Ovary (tissue), 9 donors: ENCODE results near the gene METRNL. TPM values are rescaled to one million over a fixed set of nuclear protein-coding genes. Genes with fewer than 3 reads are reported as not detected.

Source experiments
- DNase-seq, 5 donors: peaks; one replicate each; pipeline ENCODE4 v3.0.0-alpha.2; 2019 to 2020
- H3K27ac ChIP-seq, 2 donors: fragments of 200-600 bp; one replicate each; pipeline versions ENCODE4 v1.5.1 to v1.8.0; 2019 to 2022
- H3K27me3 ChIP-seq: fragments of 200-600 bp; one replicate; pipeline ENCODE4 v1.8.0; 2022
- H3K36me3 ChIP-seq: fragments of 200-600 bp; sonication (generic); one replicate; pipeline ENCODE4 v1.5.1; 2019
- H3K4me1 ChIP-seq: one replicate; pipeline ENCODE4 v1.8.1; 2013; ENCODE audit warnings: mild to moderate bottlenecking, moderate library complexity; ENCODE audit not compliant: insufficient read depth
- H3K4me3 ChIP-seq: fragments of 200-600 bp; sonication (generic); one replicate; pipeline ENCODE4 v1.5.1; 2017
- H3K9me3 ChIP-seq, 2 donors: fragments of 200-600 bp in 1 of 2; sonication (generic) in 1 of 2; one replicate each; pipeline versions ENCODE4 v1.5.1 to v1.8.1; 2013 to 2019; ENCODE audit warnings: mild to moderate bottlenecking in 1 of 2, moderate library complexity in 1 of 2
- EP300 ChIP-seq: sonication (generic); formaldehyde crosslinking; IDR thresholded peaks from one replicate; pipeline ENCODE4 v1.6.1; 2017; ENCODE audit warnings: antibody characterized with exemption
- POLR2A ChIP-seq: fragments of 450-650 bp; IDR thresholded peaks from one replicate; pipeline ENCODE4 v1.6.1; 2017; ENCODE audit warnings: antibody characterized with exemption, mild to moderate bottlenecking, moderate library complexity
- WGBS, 3 donors: extraction: QIAGEN DNeasy Blood & Tissue Kit in 1 of 3; methylation state at CpG; one replicate each; pipeline versions ENCODE4 v1.1.5 to v1.1.7; 2013 to 2017; 5-methylcytosine and 5-hydroxymethylcytosine counted together
- intact Hi-C, 4 donors: fragments of 100-400 bp; cut with DNase I; formaldehyde crosslinking; loops; one replicate each; pipeline versions ENCODE4 v1.11.0 to v1.15.1; 2022 to 2023
- polyA plus RNA-seq, 2 donors: library from polyadenylated mRNA; stranded (reverse); fragments of 200-250 nt in 1 of 2; fragments of 350-450 nt in 1 of 2; fragmentation: Illumina TruSeq in 1 of 2; extraction: RNeasy Lipid Tissue Mini Kit (QIAGEN cat#74804) in 1 of 2; gene quantifications; one replicate each; pipeline ENCODE4 v1.2.3, GENCODE V29; 2013 to 2014
- total RNA-seq, 7 donors: library from RNA; depleted of rRNA in 2 of 7; stranded (reverse); fragments of >200 nt in 2 of 7; fragmentation: NEBNext Ultra II Directional in 3 of 7; extraction: Animal tissue kit (Norgen Biotek cat#: 25700) in 3 of 7; gene quantifications; one replicate each; pipeline versions ENCODE4 v1.1.0 to v1.2.4, GENCODE V29; 2016 to 2023
- TF ChIP-seq, protein P1 (sequence below), 3 donors: fragments of 450-650 bp in 2 of 3; fragments of 200-600 bp in 1 of 3; IDR thresholded peaks; one replicate each; pipeline versions ENCODE4 v1.5.1 to v1.8.0; 2016 to 2022; ENCODE audit warnings: antibody characterized with exemption in 3 of 3, mild to moderate bottlenecking in 1 of 3
- donor health status: DM: no; HTN: no; CAD: no; lungs with moderate emphysema.
- donor health status: DM: no; HTN: no; CAD: no.
- donor health status: Bipolar disorder and iron deficiency.
- donor health status: DM: yes; HTN: yes; CAD: no.
- donor health status: DM: no; HTN: no; CAD: no.
- donor health status: DM: yes; HTN: yes; CAD: no.

METRNL gene
- total and polyA plus RNA-seq, 9 donors: 4.3 to 84.3 (median 29.4) TPM

DNA sequence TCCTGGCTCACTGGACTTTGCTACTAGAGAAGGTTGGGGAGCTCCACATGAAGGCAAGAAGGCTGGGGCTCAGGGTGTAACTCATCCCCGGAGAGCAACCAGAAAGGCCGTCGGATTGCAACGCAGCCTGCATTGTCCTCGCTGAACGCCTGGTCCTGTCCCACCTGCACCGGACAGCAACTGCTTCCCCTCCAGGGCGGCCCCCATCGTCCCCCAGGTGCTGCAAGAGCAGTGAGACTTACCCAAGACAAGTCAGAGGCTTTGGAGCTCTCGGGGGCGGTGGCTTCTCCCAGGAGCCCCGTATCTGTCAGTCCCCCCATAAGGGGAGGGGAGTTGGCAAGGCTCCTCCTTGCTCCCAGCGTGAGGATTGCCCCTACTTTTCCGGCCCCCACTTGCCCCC, 18.4 kb downstream of the METRNL start:
- no peak overlapping the region for H3K27ac ChIP-seq
- 43 to 62% (median 51%) methylated on average over 14 of the region's 14 CpGs for WGBS, 3 donors
- H3K36me3 ChIP-seq: no peaks in the 10 kb centered on the region
- H3K4me3 ChIP-seq: no peak overlapping the region
- H3K4me1 ChIP-seq: peaks cover 21% of the 10 kb centered on the region
- DNase-seq: no peak
- TF ChIP-seq POLR2A (no peak), EP300 (no peak)
- TF ChIP-seq, protein P1, sequence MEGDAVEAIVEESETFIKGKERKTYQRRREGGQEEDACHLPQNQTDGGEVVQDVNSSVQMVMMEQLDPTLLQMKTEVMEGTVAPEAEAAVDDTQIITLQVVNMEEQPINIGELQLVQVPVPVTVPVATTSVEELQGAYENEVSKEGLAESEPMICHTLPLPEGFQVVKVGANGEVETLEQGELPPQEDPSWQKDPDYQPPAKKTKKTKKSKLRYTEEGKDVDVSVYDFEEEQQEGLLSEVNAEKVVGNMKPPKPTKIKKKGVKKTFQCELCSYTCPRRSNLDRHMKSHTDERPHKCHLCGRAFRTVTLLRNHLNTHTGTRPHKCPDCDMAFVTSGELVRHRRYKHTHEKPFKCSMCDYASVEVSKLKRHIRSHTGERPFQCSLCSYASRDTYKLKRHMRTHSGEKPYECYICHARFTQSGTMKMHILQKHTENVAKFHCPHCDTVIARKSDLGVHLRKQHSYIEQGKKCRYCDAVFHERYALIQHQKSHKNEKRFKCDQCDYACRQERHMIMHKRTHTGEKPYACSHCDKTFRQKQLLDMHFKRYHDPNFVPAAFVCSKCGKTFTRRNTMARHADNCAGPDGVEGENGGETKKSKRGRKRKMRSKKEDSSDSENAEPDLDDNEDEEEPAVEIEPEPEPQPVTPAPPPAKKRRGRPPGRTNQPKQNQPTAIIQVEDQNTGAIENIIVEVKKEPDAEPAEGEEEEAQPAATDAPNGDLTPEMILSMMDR (IDR thresholded peaks at IDR 0.05): no peak
- H3K9me3 ChIP-seq: no peaks in the 10 kb centered on the region
- H3K27me3 ChIP-seq: no peaks in the 10 kb centered on the region
- intact Hi-C loops: no loop called here

DNA sequence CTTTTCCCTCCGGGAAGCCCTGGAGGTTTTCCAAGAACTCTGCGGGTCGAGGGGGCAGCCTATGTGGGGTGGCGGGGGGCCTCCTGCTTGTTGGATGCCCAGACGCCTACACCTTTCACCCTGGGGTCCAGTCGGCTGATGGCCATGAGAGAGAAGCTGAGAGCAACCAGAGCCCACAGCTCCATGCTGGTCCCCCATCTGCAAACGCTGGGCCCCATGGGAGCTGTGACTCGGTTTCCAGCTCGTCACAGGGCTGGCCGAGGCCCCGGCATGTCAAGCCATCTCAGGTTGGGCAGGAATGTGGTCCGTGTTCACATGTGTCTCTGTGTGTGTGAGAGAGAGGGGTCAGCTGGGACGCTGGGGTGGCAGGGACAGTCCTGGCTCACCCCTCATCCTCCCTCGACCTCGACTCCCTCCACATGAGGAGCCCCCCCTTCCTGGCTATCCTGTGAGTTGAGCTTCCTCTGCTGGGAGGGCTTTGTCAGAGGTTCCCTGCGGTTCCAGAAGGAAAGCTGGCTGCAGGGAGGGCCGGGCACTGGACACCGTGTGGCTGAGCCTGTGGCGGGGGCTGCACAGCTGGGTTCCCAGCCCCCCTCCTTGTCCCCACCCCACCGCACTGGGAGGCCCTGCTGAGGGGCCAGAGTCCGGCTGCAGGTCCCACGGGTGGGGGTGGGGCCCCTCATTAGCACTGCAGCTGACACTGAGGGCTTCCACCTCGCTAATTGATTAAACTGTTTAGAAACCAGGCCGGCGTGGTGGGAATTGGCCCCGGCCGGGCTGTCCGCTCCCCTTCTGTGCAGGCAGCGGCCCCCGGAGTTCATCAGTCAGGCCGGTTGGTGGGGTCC, 19.1 kb downstream of the METRNL start:
- Histone ChIP-seq H3K4me1 (peaks cover 21% of the 10 kb centered on the region), H3K27ac (peak overlapping the region in 1 of 2 donors; percentile 15), H3K4me3 (no peak overlapping the region), H3K36me3 (no peaks in the 10 kb centered on the region), H3K9me3 (no peaks in the 10 kb centered on the region), H3K27me3 (no peaks in the 10 kb centered on the region)
- intact Hi-C loops: no loop called here
- TF ChIP-seq POLR2A (no peak), EP300 (no peak)
- TF ChIP-seq, protein P1 (IDR thresholded peaks at IDR 0.05): no peak
- WGBS, 3 donors: 30 to 48% (median 39%) methylated on average over 25 to 31 of the region's 31 CpGs
- DNase-seq: no peak

DNA sequence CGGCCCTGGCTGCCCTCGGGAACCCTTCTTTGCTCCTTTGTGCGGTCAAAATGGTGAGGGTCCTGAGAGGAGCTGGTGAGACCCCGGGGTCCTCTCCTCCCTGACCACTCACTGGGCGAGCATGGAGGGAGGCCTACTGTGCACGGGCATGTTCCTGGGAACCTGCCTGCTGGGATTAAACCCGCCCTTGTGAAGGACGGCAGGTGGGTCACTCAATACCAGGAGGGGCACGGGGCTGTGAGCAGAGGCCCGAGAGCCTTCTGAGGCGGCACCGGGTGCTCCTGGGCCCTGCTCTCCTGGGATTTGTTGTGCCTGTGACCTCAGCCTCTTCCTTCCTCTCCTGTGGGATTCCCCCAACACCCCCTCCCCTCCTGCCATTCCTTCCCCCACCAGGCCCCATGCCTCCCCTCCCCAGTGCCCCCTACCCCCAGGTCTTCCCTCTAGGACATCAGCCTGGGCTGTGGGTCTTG, 19.7 kb downstream of the METRNL start:
- Histone ChIP-seq H3K27me3 (no peaks in the 10 kb centered on the region), H3K36me3 (no peaks in the 10 kb centered on the region), H3K4me3 (no peak overlapping the region), H3K9me3 (no peaks in the 10 kb centered on the region), H3K27ac (no peak overlapping the region), H3K4me1 (peaks cover 21% of the 10 kb centered on the region)
- intact Hi-C loops: no loop called here
- TF ChIP-seq, protein P1 (IDR thresholded peaks at IDR 0.05): no peak
- TF ChIP-seq POLR2A (no peak), EP300 (no peak)
- no peak for DNase-seq
- WGBS, 3 donors: 53 to 59% (median 55%) methylated on average over 12 of the region's 12 CpGs

DNA sequence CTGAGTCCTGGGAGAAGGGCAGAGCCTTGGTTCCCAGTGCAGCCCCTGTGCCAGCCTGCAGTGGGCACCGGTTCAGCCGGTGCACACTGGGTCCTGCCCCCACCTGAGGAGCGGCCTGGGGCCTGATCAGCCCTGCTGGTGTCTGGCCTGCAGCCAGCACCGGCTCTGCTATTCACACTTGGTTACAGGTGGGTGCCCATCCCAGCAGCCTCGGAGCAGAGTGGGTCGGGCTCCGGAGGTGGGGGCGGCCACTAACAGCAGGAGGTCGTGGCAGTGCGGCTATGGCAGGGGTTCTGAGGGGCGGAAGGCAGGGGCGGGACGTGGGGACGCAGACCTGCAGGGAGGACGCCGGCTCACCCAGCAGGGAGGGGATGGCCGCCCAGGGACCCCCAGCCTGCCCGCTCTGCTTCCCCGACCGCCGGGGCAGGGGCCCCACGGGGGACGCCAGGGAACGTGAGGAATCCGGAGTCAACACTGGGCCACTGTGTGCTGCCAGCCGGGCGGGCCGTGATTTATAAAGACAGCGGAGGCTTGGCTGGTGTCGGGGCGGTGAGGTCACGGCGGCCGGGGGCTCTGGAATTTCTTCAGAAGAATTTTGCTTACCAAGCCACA, 20.3 kb downstream of the METRNL start:
- WGBS, 3 donors: 2 to 5% (median 3%) methylated on average over 26 to 34 of the region's 34 CpGs
- Histone ChIP-seq H3K9me3 (no peaks in the 10 kb centered on the region), H3K27ac (peak overlapping the region in 1 of 2 donors; percentile 31), H3K27me3 (no peaks in the 10 kb centered on the region), H3K4me3 (no peak overlapping the region), H3K36me3 (no peaks in the 10 kb centered on the region), H3K4me1 (peaks cover 21% of the 10 kb centered on the region)
- intact Hi-C loops: no loop called here
- DNase-seq: peak in 1 of 5 donors; percentile 68
- TF ChIP-seq, protein P1 (IDR thresholded peaks at IDR 0.05): no peak
- no peak for TF ChIP-seq EP300
